MCF 10A (cell line): Measurements from ENCODE around the gene KRTCAP2. TPM values are rescaled to one million over a fixed set of nuclear protein-coding genes. Genes with fewer than 3 reads are reported as not detected.

Experiments
- BruUV-seq: library from RNA; stranded (reverse); fragments of 400-500 nt; replicated peaks from 2 replicates; lab custom pipeline; 2021; lab: Mats Ljungman, UMichigan
- CTCF ChIA-PET: fragments of 300-600 bp; sonication (Branson Sonifier 250); formaldehyde crosslinking; extraction: SDS; loops from one replicate; lab custom pipeline; 2021; ENCODE audit warnings: antibody characterized with exemption, inconsistent platforms; lab: Yijun Ruan, JAX
- POLR2A ChIA-PET: fragments of 300-600, 350-650 bp; sonication (Branson Sonifier 250); formaldehyde crosslinking; extraction: SDS; loops from one replicate; lab custom pipeline; 2020; ENCODE audit warnings: antibody characterized with exemption, inconsistent platforms; lab: Yijun Ruan, JAX
- DNase-seq: peaks from one replicate; pipeline ENCODE4 v3.0.0-alpha.2; 2018; ENCODE audit not compliant: unreplicated experiment
- H3K27ac Mint-ChIP-seq: one replicate; pipeline ENCODE4 v1.8.0; 2022; ENCODE audit warnings: mild to moderate bottlenecking, low read depth, mixed read lengths; ENCODE audit not compliant: unreplicated experiment
- H3K27me3 Mint-ChIP-seq: one replicate; pipeline ENCODE4 v1.8.0; 2022; ENCODE audit warnings: mixed read lengths; ENCODE audit not compliant: insufficient read depth, unreplicated experiment
- H3K36me3 Mint-ChIP-seq: one replicate; pipeline ENCODE4 v1.8.0; 2022; ENCODE audit warnings: mild to moderate bottlenecking, moderate library complexity, mixed read lengths; ENCODE audit not compliant: insufficient read depth, unreplicated experiment
- H3K4me1 Mint-ChIP-seq: one replicate; pipeline ENCODE4 v1.8.0; 2022; ENCODE audit warnings: mixed read lengths; ENCODE audit not compliant: insufficient read depth, unreplicated experiment
- H3K4me3 Mint-ChIP-seq: one replicate; pipeline ENCODE4 v1.8.0; 2022; ENCODE audit warnings: mild to moderate bottlenecking, moderate library complexity, mixed read lengths; ENCODE audit not compliant: unreplicated experiment
- H3K9me3 Mint-ChIP-seq: one replicate; pipeline ENCODE4 v1.8.0; 2022; ENCODE audit warnings: mixed read lengths; ENCODE audit not compliant: unreplicated experiment
- CTCF ChIP-seq: fragments of 200-600 bp; IDR thresholded peaks from one replicate; pipeline ENCODE4 v1.8.0; 2022; ENCODE audit warnings: antibody characterized with exemption, mild to moderate bottlenecking; ENCODE audit not compliant: unreplicated experiment
- intact Hi-C: fragments of 100-400 bp; cut with micrococcal nuclease; formaldehyde crosslinking; loops from 2 replicates; pipeline ENCODE4 v1.14.1; 2022
- total RNA-seq: library from RNA; stranded (reverse); gene quantifications from 2 replicates; pipeline ENCODE4 v1.2.3, GENCODE V29; 2022

Gene KRTCAP2
- total RNA-seq, 1 experiment from 2014 or later = 313 TPM

GRCh38 chr1:155178441-155179111 is 5.5 kb upstream of the KRTCAP2 start:
- Mint-ChIP-seq H3K4me1 (peaks cover 25% of the 10 kb centered on the region), H3K36me3 (peaks cover 5% of the 10 kb centered on the region), H3K27ac (no peak overlapping the region), H3K4me3 (no peak overlapping the region), H3K9me3 (no peaks in the 10 kb centered on the region), H3K27me3 (no peaks in the 10 kb centered on the region)
- TF ChIP-seq CTCF = no peak
- intact Hi-C loops = loop anchor here (5.0 kb wide), 1 partner anchor 414 kb away; no protein-coding TSS in a partner anchor
- ChIA-PET CTCF (interaction anchor here (0.6 to 2.4 kb wide), 12 partner anchors 12 to 414 kb away, joined by 3 to 54 read pairs (median 4); partner anchors contain the start of genes MTX1 and THBS3), POLR2A (interaction anchor here (0.5 to 15.7 kb wide), 2 partner anchors 16 to 106 kb away, joined by 3 to 215 read pairs; no protein-coding TSS in a partner anchor)
- BruUV-seq = no TSS peak
- DNase-seq = no peak

DNA sequence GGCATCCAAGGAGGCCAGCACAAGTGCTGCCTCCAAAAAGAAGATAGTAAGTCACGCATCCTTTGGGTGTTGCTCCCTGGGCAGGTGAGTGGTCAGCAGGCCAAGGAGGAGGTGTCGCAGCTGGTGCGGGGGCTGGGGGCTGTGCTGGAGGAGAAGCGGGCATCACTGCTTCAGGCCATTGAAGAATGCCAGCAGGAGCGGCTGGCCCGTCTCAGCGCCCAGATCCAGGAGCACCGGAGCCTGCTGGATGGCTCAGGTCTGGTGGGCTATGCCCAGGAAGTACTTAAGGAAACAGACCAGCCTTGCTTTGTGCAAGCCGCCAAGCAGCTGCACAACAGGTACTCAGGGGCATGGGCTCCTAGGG is 4.8 kb upstream of the KRTCAP2 start:
- no peak for DNase-seq
- no TSS peak for BruUV-seq
- TF ChIP-seq CTCF = no peak
- no peaks in the 10 kb centered on the region for H3K9me3 Mint-ChIP-seq
- no peak overlapping the region for H3K4me3 Mint-ChIP-seq
- H3K27me3 Mint-ChIP-seq = no peaks in the 10 kb centered on the region
- CTCF ChIA-PET = interaction anchor here (0.6 to 3.5 kb wide), 19 partner anchors 7 to 414 kb away, joined by 3 to 54 read pairs (median 5); partner anchors contain the start of genes CLK2, MTX1 and THBS3
- no peak overlapping the region for H3K27ac Mint-ChIP-seq
- peaks cover 29% of the 10 kb centered on the region for H3K4me1 Mint-ChIP-seq
- H3K36me3 Mint-ChIP-seq = peaks cover 7% of the 10 kb centered on the region
- POLR2A ChIA-PET = interaction anchor here (0.5 to 15.7 kb wide), 4 partner anchors 17 to 107 kb away, joined by 3 to 215 read pairs (median 6); no protein-coding TSS in a partner anchor
- intact Hi-C loops = loop anchor here (2.0 to 5.0 kb wide), 2 partner anchors 15 to 414 kb away; no protein-coding TSS in a partner anchor

- H3K4me3 Mint-ChIP-seq = no peak overlapping the region
- H3K9me3 Mint-ChIP-seq = no peaks in the 10 kb centered on the region
- BruUV-seq = no TSS peak
- H3K4me1 Mint-ChIP-seq = peaks cover 30% of the 10 kb centered on the region
- POLR2A ChIA-PET = interaction anchor here (0.7 to 15.7 kb wide), 5 partner anchors 17 to 1018 kb away, joined by 3 to 215 read pairs (median 5); no protein-coding TSS in a partner anchor
- intact Hi-C loops = loop anchor here (2.0 to 5.0 kb wide), 2 partner anchors 15 to 415 kb away; no protein-coding TSS in a partner anchor
- no peak for DNase-seq
- H3K36me3 Mint-ChIP-seq = peaks cover 6% of the 10 kb centered on the region
- no peak overlapping the region for H3K27ac Mint-ChIP-seq
- CTCF ChIA-PET = interaction anchor here (0.6 to 3.5 kb wide), 30 partner anchors 8 to 614 kb away, joined by 3 to 54 read pairs (median 4); partner anchors contain the start of genes CLK2, EFNA1, MTX1 and THBS3
- no peaks in the 10 kb centered on the region for H3K27me3 Mint-ChIP-seq
- no peak for TF ChIP-seq CTCF
These were observed 4.3 kb upstream of the KRTCAP2 start for GRCh38 chr1:155177192-155177917.
